ENCODE results near the gene SORL1-AS1.

The SORL1-AS1 gene

GRCh38 chr11:121391914-121392313 lies 60.9 kb downstream of the SORL1-AS1 start:
- no peak for DNase-seq (ENCODE audit: low read depth in 2 of 2)

GRCh38 chr11:121389651-121390050 lies 63.1 kb downstream of the SORL1-AS1 start:
- DNase-seq (ENCODE audit: low read depth in 2 of 2): no peak
